GM19351 (cell line): ENCODE measurements around the gene RAD51AP1.
A peak's percentile ranks its signal among the peaks of the same experiment; 100 is the strongest.

ENCODE experiments used
- ATAC-seq: cut with Tn5 transposase; IDR thresholded peaks from one replicate; pipeline ENCODE4 v1.9.1; 2021; ENCODE audit warnings: mild to moderate bottlenecking, moderate library complexity; ENCODE audit not compliant: unreplicated experiment

RAD51AP1 gene

DNA sequence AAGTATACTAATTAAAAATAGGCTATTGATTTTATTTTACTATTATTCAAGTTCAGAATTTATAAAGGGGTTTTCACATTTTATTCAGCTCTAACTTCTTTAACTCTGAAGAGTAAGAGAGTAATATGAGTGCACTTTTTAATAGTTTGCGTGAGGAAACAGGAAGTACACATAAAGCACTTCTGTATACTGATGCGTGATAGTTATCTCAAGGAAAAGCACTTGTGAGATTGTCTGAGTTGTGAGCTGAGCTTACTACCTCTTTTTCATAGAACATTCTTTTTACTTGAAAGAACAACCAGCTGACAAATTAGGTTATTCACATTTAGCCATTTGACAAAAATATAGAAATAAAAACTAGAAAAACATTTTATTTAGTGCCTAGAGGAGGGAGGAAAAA, 1.9 kb downstream of the RAD51AP1 start:
- no peak for ATAC-seq

DNA sequence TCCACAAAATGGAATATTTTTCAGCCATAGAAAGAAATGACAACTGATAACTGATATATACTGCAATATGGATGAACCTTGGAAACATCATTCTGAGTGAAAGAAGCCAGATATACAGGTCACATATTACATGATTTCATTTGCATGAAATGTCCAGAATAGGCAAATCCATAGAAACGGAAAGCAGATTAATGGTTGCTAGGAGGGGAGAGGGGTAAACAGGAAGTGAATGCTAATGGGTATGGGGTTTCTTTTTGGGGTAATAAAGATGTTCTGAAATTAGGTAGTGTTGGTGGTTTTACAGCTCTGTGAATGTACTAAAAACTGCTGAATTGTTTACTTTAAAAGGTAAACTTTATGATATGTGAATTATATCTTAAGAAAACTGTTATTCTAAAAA, 6.5 kb downstream of the RAD51AP1 start:
- no peak for ATAC-seq

DNA sequence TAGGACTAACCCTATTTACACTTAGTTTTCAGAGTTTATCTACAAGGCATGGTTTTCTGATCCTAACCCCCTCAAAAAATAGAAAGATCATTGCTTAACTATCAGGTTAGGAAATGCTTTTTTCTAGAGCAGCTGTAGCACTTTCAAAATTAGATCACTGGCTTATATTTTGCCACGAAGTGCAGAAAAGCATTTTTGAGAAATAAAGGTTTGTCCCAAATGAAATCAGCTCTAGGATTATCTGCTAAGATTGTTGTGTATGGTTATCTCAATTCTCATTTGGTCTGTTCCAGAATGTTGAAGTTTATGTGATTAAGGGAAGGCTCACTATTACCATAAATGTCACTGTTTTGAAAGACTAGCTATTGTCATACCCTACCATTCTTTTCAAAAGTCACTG, 13.5 kb downstream of the RAD51AP1 start:
- ATAC-seq = no peak

GRCh38 chr12:4553943-4554342, 15.3 kb downstream of the RAD51AP1 start:
- no peak for ATAC-seq

DNA sequence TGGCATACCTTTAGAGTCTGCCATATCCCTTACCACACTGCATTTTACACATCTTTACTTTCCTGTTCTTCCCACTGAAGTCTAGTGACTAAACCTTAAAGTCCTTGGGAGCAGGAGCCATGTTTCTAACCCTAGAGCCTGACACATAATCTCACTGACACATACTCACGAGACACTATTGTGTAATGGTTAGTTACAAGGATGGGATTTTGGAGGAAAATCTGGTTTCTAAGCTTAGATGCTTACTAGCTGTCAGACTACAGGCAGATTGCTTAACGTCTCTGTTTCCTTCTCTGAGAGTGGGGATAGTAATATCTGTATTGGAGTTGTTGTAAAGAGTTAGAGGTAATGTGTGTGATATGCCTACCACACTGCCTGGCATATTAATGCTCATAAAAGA, 17.1 kb downstream of the RAD51AP1 start:
- no peak for ATAC-seq

- ATAC-seq = no peak
These were observed 18.2 kb downstream of the RAD51AP1 start for GRCh38 chr12:4556735-4557530.

DNA sequence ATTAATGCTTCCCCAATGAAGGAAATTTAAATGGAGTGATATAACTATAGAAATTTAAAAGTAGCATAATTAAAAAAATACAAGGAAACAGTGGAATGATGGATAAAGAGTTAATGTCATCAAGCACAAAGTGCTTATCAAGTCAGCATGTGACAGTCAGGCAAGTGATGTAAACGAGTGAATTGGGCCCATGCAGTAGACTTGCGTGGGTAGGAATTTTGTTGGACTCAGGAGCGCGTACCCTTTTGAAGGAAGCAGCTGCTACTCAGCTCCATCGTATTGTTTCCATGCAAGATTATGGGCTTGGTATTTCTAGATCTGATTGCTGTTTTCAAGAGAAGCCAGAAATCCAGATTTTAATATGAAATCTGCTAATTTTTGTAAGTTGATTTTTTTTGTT, 18.9 kb downstream of the RAD51AP1 start:
- ATAC-seq = no peak

DNA sequence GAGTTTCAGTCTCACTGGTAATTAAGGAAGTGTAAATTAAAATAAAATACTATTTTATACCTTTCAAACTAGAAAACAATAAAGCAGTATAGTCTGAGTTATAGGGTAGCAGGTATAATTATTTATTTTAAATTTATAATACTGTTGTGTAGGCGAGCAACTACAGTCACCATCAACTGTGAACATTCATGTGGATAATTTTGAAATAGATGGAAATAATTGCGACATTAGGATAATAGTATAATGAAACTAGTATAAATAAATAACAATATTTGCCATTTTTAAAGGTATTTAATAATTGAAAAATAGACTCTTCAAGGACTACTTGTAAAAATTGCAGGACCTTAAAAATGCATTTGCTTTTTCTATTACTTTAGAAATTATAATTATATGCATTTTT, 19.5 kb downstream of the RAD51AP1 start:
- ATAC-seq = no peak

DNA sequence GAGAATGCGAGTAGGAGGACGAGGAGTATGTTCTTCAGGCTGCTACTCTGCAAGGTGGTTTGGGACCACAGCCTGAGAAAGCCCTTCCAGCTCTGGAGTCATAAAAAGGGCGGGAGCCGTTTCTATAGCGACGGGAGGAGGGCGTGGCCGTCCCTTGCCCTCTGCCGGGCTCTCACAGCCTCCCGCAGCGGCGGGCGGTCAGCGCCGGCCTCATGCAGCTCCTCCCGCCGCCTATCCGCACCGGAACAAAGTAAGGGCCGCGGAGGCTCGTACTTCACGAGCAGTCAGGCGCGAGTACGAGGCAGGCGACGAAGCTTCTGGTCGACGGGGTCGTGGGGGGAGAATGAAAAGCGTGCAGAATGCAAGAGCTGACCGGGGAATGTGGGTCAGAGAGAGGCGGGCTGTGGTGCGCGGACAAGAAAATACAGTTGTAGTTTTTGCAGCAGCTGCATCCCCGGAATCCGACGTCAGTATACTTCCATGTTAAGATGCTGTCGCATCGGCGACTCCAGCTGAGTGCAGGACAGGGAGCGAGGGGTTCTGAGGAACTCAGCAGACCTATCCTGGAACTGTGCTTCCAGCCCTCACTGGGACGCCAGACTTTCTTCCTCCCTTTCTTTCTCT, 23.5 kb downstream of the RAD51AP1 start, which contains the start of gene DYRK4:
TSS of gene DYRK4 (plus strand) at position 175 of the 624 bp plus-strand sequence. CDS start at position 213, 38 bp downstream.
- no peak for ATAC-seq

GRCh38 chr12:4563336-4563735, 24.6 kb downstream of the RAD51AP1 start:
- ATAC-seq = no peak

DNA sequence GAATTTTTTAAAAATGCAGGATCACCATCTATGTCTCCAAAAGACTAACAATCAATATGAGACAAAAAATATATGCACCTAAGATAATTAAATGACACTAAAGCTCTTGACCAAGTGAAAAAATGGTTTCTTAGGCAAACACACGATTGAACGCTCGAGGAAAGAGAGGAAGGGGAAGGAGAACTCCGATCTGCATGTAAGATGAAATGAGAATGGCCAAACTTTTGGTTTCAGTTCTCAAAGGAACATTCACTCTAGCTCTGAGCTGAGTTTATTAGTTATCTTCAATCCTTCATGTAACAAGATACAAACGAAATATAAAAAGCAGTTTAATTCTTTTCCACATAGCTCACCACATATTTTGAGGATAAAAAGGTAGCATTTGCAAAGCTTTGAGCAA, 26.1 kb downstream of the RAD51AP1 start:
- ATAC-seq = no peak

GRCh38 chr12:4566474-4566873, 27.8 kb downstream of the RAD51AP1 start:
- no peak for ATAC-seq

DNA sequence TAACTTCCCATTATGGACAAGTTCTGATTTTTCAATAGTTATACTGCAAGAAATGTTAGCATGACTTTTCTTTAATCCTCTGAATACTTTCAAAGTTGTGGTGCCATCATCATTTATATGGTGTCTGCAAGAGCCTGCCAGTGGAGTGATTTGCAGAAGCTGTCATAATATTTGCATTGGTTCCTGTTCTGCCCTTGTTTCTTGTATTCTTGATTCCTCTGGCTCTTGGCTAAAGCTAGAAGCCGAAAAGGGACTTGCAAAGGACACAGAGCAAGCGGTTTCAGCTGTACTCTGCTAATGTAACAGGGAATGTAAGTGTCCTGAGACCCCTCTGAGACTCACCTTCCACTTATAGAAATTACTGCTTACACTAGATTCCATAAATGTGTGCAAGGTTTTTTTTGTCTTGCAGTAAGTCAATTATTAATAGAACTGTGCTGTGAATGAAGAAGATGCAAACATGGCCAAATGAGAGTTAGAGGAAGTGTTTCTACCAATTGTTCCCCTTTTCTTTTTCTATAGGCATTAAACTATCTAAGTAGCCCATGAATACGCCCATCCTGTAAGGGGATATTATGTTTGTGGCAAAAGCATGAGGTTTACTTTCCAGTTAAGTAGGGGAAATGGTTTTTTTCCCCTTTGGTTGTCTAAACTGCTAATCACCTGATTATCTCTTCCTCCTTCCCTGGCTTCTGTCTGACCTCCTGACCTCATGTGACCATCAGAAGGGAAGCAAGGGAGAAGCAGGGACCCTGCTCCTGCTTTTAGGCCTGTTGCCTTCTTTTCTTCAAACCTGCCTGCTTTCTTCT, 28.6 kb downstream of the RAD51AP1 start:
- peak; percentile 50 for ATAC-seq

GRCh38 chr12:4569261-4569660, 30.6 kb downstream of the RAD51AP1 start:
- no peak for ATAC-seq

GRCh38 chr12:4572680-4573079, 34.0 kb downstream of the RAD51AP1 start:
- ATAC-seq = no peak

DNA sequence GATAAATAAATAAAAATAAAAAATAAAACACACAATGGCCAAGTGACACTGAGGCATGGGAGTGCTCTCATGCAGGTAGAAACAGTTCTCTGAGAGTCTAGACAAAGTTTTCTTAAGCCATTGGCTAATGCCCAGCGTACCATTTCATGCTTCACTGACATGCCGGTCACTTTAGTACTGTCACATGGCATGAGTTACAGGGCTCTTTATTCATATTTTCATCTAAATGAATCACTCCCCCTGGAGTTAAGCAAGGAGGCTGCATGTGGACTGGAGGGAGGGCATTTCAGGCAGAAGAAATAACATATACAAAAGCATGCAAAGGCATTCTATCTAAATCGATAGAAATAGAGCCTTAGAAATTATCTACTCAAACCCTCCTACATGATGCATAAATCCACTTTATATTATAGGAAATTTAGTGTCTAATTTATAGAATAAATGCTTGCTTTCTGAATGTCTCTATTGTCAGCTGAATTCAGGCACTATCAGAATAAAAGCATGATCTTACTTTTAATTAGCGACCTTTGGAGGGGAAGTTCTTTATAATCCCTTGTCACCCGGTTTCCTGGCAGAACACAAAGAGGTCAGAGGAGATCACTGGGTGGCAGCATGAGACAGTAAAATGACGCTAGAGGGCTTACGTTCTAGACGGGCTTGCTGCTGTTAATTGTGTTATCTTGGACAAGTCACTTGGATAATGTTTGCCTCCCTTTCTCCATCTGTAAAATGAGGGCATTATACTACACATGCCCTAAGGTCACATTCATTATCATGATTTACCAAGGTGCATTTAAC, 40.8 kb downstream of the RAD51AP1 start:
- ATAC-seq = no peak

GRCh38 chr12:4580281-4580688, 41.6 kb downstream of the RAD51AP1 start:
- ATAC-seq = no peak

DNA sequence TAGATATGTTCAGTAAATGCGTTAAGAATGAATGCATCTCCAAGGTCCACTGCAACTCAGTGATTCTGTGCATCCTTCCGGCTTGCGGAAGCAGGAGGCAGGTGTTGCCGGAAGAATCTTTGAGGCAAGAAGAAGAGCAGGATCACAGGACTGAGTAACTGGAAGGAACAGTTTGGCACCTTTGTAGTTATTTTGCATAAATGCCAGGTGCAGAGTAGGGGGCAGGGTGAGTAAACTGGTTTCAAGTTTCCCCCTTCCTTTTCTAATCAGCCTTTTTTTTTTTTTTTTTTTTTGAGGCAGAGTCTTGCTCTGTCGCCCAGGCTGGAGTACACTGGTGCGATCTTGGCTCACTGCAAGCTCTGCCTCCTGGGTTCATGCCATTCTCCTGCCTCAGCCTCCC, 45.6 kb downstream of the RAD51AP1 start:
- ATAC-seq = no peak

GRCh38 chr12:4584896-4585295, 46.2 kb downstream of the RAD51AP1 start:
- ATAC-seq = no peak

GRCh38 chr12:4586500-4586899, 47.8 kb downstream of the RAD51AP1 start:
- no peak for ATAC-seq

DNA sequence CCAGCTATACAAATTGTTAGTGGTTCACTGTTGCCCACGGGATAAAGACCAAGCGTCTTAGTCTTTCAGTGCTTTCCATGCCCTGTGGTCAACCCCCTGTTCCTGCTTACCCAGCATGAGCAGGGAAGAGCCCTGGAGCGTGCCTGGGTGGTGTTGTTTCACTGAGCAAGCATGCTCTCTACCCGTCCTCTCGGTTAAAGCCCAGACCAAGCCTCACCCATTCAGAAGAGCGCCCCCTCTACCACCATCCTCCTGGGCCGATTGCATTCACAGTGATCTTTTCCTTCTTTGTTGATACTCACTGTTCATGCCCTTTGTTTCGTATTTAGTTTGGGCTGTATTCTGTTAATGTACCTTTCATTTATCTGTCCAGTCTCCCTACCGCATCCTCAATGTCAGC, 48.4 kb downstream of the RAD51AP1 start:
- ATAC-seq = no peak
